ENCODE data around the gene PARD6G. TPM values are rescaled to one million over a fixed set of nuclear protein-coding genes. Genes with fewer than 3 reads are reported as not detected.

PARD6G gene
- total RNA-seq, 4 donors from 2014 or later = 24.3 to 37.8 (median 33.1) TPM

GRCh38 chr18:80147418-80148325, 99.6 kb downstream of the PARD6G start:
- DNase-seq = peak; percentile 21
- Histone ChIP-seq H3K36me3 (no peaks in the 10 kb centered on the region), H3K4me1 (peaks cover 4 to 35% (median 6%) of the 10 kb centered on the region in 3 donors), H3K27ac (peak overlapping the region in 2 of 4 donors; percentile 42 to 46), H3K4me3 (peak overlapping the region; percentile 33 to 69 (median 58)), H3K9me3 (no peaks in the 10 kb centered on the region), H3K27me3 (no peaks in the 10 kb centered on the region)
- WGBS, 2 donors = 30 to 40% methylated on average over 27 to 35 of the region's 52 CpGs
- no peak for TF ChIP-seq POLR2A (IDR thresholded peaks at IDR 0.05)
- no peak for TF ChIP-seq CTCF (IDR thresholded peaks at IDR 0.05)
- intact Hi-C loops (cut with DNase I) = no loop called here

GRCh38 chr18:80147037-80147417, 100.3 kb downstream of the PARD6G start:
- Histone ChIP-seq H3K27me3 (no peaks in the 10 kb centered on the region), H3K9me3 (no peaks in the 10 kb centered on the region), H3K4me1 (peaks cover 4 to 35% (median 6%) of the 10 kb centered on the region in 3 donors), H3K36me3 (no peaks in the 10 kb centered on the region), H3K27ac (peak overlapping the region in 1 of 4 donors; percentile 46), H3K4me3 (peak overlapping the region; percentile 33 to 69 (median 58))
- DNase-seq = no peak
- TF ChIP-seq CTCF (IDR thresholded peaks at IDR 0.05) (no peak), POLR2A (IDR thresholded peaks at IDR 0.05) (no peak)
- intact Hi-C loops (cut with DNase I) = no loop called here
- 26 to 47% methylated on average over 11 to 12 of the region's 12 CpGs for WGBS, 2 donors

- H3K9me3 ChIP-seq = no peaks in the 10 kb centered on the region
- no peak overlapping the region for H3K27ac ChIP-seq
- H3K27me3 ChIP-seq = no peaks in the 10 kb centered on the region
- intact Hi-C loops (cut with DNase I) = no loop called here
- DNase-seq = no peak
- H3K4me3 ChIP-seq = no peak overlapping the region
- TF ChIP-seq CTCF (IDR thresholded peaks at IDR 0.05) = no peak
- TF ChIP-seq POLR2A (IDR thresholded peaks at IDR 0.05) = no peak
- 72 to 73% methylated on average over 5 of the region's 5 CpGs for WGBS, 2 donors
- H3K4me1 ChIP-seq = peaks cover 4 to 35% (median 6%) of the 10 kb centered on the region in 3 donors
- H3K36me3 ChIP-seq = peaks cover 0 to 5% (median 0%) of the 10 kb centered on the region in 3 donors
Measured at GRCh38 chr18:80145196-80145804, 102.0 kb downstream of the PARD6G start.

- Histone ChIP-seq H3K36me3 (peaks cover 0 to 19% (median 0%) of the 10 kb centered on the region in 3 donors), H3K9me3 (no peaks in the 10 kb centered on the region), H3K4me1 (peaks cover 3 to 31% (median 6%) of the 10 kb centered on the region in 3 donors), H3K4me3 (no peak overlapping the region), H3K27me3 (no peaks in the 10 kb centered on the region), H3K27ac (no peak overlapping the region)
- TF ChIP-seq CTCF (IDR thresholded peaks at IDR 0.05) (no peak), POLR2A (IDR thresholded peaks at IDR 0.05) (no peak)
- no peak for DNase-seq
- intact Hi-C loops (cut with DNase I) = no loop called here
- WGBS, 2 donors = 45 to 54% methylated on average over 2 of the region's 2 CpGs
Measured at GRCh38 chr18:80143881-80144280, 103.4 kb downstream of the PARD6G start.

GRCh38 chr18:80140455-80140985, 106.8 kb downstream of the PARD6G start:
- Histone ChIP-seq H3K27ac (no peak overlapping the region), H3K27me3 (no peaks in the 10 kb centered on the region), H3K36me3 (peaks cover 14 to 53% (median 29%) of the 10 kb centered on the region in 3 donors), H3K4me1 (peaks cover 0 to 9% (median 0%) of the 10 kb centered on the region in 3 donors), H3K4me3 (no peak overlapping the region), H3K9me3 (no peaks in the 10 kb centered on the region)
- WGBS, 2 donors = 89 to 93% methylated on average over 4 to 5 of the region's 5 CpGs
- no peak for DNase-seq
- TF ChIP-seq CTCF (IDR thresholded peaks at IDR 0.05) (no peak), POLR2A (IDR thresholded peaks at IDR 0.05) (no peak)
- intact Hi-C loops (cut with DNase I) = no loop called here
